Activated B cell treated with CpG ODN at 0.5 μM for 24 hours (primary cell): Measurements from ENCODE around the gene SPG21. TPM values are rescaled to one million over a fixed set of nuclear protein-coding genes. Genes with fewer than 3 reads are reported as not detected.

Experiments used
- ATAC-seq: fragments of 200-7000 bp; cut with Tn5 transposase; one replicate; pipeline ENCODE4 v1.10.0; 2021; ENCODE audit warnings: low read depth, mild to moderate bottlenecking, moderate library complexity
- CTCF ChIA-PET: fragments of 350-600 bp; sonication (Branson Sonifier 250); formaldehyde crosslinking; loops from one replicate; lab custom pipeline; 2021; ENCODE audit warnings: antibody characterized with exemption; lab: Charles Lee
- POLR2A ChIA-PET: fragments of 350-600 bp; sonication (Branson Sonifier 250); formaldehyde crosslinking; loops from one replicate; lab custom pipeline; 2021; ENCODE audit warnings: antibody characterized with exemption; lab: Charles Lee
- DNase-seq: peaks from one replicate; pipeline ENCODE4 v3.0.0; 2022
- H3K27ac Mint-ChIP-seq: one replicate; pipeline ENCODE4 v1.8.0; 2020; ENCODE audit warnings: mixed read lengths
- H3K27me3 Mint-ChIP-seq: one replicate; pipeline ENCODE4 v1.8.0; 2021; ENCODE audit warnings: mixed read lengths
- H3K36me3 Mint-ChIP-seq: one replicate; pipeline ENCODE4 v1.8.0; 2021; ENCODE audit warnings: low read depth, mixed read lengths
- H3K4me1 Mint-ChIP-seq: one replicate; pipeline ENCODE4 v1.8.0; 2021; ENCODE audit warnings: mixed read lengths
- H3K4me3 Mint-ChIP-seq: one replicate; pipeline ENCODE4 v1.8.0; 2020; ENCODE audit warnings: mild to moderate bottlenecking, mixed read lengths
- H3K9me3 Mint-ChIP-seq: one replicate; pipeline ENCODE4 v1.8.0; 2020; ENCODE audit warnings: mixed read lengths
- intact Hi-C: fragments of 100-400 bp; cut with micrococcal nuclease; formaldehyde crosslinking; loops from one replicate; pipeline ENCODE4 v1.15.1; 2024
- total RNA-seq: library from RNA; stranded (reverse); gene quantifications from 2 replicates; pipeline ENCODE4 v1.2.3, GENCODE V29; 2022
- TF ChIP-seq, protein P1 (sequence below): fragments of 200-600 bp; IDR thresholded peaks from one replicate; pipeline ENCODE4 v1.8.0; 2022; ENCODE audit warnings: antibody characterized with exemption, mild to moderate bottlenecking

SPG21 gene
- total RNA-seq, 1 donor from 2014 or later: 75.7 TPM

DNA sequence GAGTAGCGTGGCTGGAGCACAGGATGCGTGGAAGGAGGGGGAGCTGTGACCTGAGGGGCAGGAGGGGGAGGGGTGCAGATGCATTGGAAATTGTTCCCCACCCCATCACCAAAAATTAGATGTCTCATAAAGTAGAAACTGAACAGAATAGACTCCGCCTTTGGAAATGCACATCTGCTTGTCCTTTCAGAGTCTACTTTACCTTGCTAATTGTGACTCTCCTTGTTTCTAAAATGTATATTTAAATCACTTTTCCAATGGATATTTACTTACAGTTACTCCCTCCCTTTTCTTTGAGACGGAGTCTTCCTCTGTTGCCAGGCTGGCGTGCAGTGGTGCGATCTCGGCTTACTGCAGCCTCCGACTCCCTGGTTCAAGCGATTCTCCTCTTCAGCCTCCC lies 30.6 kb downstream of the SPG21 start:
- no peak overlapping the region for H3K27ac Mint-ChIP-seq
- no peak for DNase-seq
- peaks cover 80% of the 10 kb centered on the region for H3K36me3 Mint-ChIP-seq
- TF ChIP-seq, protein P1, sequence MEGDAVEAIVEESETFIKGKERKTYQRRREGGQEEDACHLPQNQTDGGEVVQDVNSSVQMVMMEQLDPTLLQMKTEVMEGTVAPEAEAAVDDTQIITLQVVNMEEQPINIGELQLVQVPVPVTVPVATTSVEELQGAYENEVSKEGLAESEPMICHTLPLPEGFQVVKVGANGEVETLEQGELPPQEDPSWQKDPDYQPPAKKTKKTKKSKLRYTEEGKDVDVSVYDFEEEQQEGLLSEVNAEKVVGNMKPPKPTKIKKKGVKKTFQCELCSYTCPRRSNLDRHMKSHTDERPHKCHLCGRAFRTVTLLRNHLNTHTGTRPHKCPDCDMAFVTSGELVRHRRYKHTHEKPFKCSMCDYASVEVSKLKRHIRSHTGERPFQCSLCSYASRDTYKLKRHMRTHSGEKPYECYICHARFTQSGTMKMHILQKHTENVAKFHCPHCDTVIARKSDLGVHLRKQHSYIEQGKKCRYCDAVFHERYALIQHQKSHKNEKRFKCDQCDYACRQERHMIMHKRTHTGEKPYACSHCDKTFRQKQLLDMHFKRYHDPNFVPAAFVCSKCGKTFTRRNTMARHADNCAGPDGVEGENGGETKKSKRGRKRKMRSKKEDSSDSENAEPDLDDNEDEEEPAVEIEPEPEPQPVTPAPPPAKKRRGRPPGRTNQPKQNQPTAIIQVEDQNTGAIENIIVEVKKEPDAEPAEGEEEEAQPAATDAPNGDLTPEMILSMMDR: no peak
- no peak for ATAC-seq
- ChIA-PET POLR2A (interaction anchor here (0.7 kb wide), 1 partner anchor 356 kb away, joined by 5 read pairs; no protein-coding TSS in a partner anchor), CTCF (no interaction called here)
- no peak overlapping the region for H3K4me3 Mint-ChIP-seq
- peaks cover 9% of the 10 kb centered on the region for H3K4me1 Mint-ChIP-seq
- H3K27me3 Mint-ChIP-seq: no peaks in the 10 kb centered on the region
- H3K9me3 Mint-ChIP-seq: peaks cover 5% of the 10 kb centered on the region
- intact Hi-C loops: no loop called here

DNA sequence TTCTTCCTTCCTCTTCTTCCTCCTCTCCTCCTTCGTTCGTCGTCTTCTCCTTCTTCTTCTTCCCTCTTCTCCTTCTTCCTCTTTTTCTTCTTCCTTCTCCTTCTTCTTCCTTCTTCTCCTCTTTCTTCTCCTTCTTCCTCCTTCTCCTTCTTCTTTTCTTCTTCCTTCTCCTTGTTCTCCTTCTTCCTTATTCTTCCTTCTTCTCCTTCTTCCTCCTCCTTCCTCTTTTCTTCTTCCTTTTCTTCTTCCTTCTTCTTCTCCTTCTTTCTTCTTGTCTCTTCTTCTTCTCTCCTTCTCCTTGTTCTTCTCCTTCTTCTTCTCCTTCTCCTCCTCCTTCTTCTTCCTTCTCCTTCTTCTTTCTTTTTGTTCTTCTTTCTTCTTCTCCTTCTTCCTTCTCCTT lies 35.3 kb downstream of the SPG21 start:
- DNase-seq (no peak), ATAC-seq (no peak)
- peaks cover 5% of the 10 kb centered on the region for H3K9me3 Mint-ChIP-seq
- H3K4me1 Mint-ChIP-seq: peaks cover 40% of the 10 kb centered on the region
- CTCF ChIA-PET: no interaction called here
- POLR2A ChIA-PET: no interaction called here
- H3K4me3 Mint-ChIP-seq: no peak overlapping the region
- peak overlapping the region; percentile 59 for H3K27ac Mint-ChIP-seq
- no peaks in the 10 kb centered on the region for H3K27me3 Mint-ChIP-seq
- peaks cover 34% of the 10 kb centered on the region for H3K36me3 Mint-ChIP-seq
- intact Hi-C loops: no loop called here
- TF ChIP-seq, protein P1: no peak

DNA sequence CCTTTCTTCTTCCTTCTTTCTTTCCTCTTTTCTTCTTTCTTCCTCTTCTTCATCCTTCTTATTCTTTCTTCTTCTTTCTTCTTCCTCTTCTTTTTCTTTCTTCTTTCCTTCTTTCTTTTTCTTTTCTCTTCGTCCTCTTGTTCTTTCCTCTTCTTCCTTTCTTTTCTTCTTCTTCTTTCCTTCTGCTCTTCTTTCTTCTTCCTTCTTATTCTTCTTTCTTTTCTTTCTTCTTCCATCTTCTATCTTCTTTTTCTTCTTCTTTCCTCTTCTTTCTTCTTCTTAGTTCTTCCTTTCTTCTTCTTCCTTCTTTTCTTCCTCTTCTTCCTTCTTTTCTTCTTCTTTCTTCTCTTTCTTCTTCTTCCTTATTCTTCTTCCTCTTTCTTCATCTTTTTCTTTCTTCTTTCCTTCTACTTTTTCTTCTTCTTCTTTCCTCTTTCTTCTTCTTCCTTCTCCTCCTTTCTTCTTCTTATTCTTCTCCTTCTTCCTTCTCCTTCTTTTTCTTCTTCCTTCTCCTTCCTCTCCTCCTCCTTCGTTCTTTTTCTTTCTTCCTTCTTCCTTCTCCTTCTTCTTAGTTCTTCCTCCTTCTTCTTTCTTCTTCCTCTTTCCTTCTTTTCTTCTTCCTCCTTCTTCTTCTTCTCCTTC lies 37.8 kb downstream of the SPG21 start:
- no peak for ATAC-seq
- ChIA-PET CTCF (no interaction called here), POLR2A (no interaction called here)
- no peak for DNase-seq
- Mint-ChIP-seq H3K4me3 (no peak overlapping the region), H3K9me3 (peaks cover 5% of the 10 kb centered on the region), H3K27me3 (no peaks in the 10 kb centered on the region), H3K27ac (peak overlapping the region; percentile 59), H3K36me3 (peaks cover 16% of the 10 kb centered on the region), H3K4me1 (peaks cover 40% of the 10 kb centered on the region)
- TF ChIP-seq, protein P1: no peak
- intact Hi-C loops: no loop called here

DNA sequence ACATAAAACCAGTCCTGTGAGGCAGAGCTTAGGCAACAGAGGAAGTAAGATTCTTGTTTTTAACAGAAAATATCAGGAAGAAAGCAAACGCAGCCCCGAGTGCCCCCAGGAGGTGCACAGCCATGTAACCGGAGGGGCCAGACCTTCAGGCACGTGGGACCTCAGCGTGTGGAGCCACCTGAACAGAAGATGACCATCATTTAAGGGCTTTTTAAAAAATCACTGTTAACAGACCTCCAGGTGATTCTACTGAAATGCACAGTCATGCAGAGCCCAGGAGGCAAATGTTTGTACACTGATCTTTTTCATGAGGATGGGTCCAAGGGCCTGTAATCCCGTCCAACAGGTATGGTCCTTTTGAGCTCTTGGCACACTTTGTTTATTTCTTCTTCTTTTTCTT lies 38.8 kb downstream of the SPG21 start:
- Mint-ChIP-seq H3K4me3 (no peak overlapping the region), H3K4me1 (peaks cover 40% of the 10 kb centered on the region), H3K9me3 (peaks cover 5% of the 10 kb centered on the region), H3K27me3 (no peaks in the 10 kb centered on the region), H3K27ac (peak overlapping the region; percentile 56), H3K36me3 (peaks cover 8% of the 10 kb centered on the region)
- POLR2A ChIA-PET: interaction anchor here (0.6 kb wide), 1 partner anchor 33 kb away, joined by 3 read pairs; no protein-coding TSS in a partner anchor
- TF ChIP-seq, protein P1: no peak
- CTCF ChIA-PET: no interaction called here
- intact Hi-C loops: no loop called here
- DNase-seq (no peak), ATAC-seq (no peak)

DNA sequence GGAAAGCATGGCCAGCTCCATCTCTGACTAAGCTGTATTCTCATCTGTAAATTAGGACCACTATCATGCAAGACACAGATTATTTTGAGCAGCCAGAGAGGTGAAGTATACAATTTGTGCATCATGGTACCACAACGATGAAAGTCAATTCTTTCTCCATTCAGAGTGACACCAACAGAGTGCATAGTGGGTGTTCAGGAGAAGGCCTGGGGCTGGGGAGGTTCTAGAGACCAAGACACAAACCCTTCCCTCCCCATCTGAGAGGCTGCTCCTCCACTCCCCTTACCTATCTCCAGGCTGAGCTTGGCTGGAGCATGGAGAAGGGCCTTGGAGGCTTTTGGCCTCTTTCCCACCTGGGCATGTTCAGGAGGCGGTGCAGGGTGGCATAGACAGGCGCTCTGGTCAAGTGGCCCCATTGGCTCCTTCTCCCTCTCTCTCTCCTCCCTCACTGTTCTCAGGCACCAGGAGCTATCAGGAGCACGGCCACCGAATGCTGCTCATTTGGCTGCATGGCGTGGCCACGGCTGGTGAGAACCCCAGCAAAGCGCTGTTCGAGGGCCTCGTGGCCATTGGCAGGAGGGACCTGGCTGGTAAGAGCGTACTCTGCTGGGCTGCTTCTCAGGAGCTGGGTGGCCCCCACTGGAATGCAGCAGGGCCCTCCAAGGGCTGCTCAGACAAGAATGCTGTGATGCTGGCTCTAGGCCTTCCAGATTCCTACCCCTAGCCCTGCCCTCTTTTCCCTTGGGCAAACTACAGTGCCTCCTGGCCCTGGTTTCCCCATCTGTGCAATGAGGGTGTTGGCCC lies 40.1 kb downstream of the SPG21 start:
- Mint-ChIP-seq H3K27me3 (no peaks in the 10 kb centered on the region), H3K4me1 (peaks cover 36% of the 10 kb centered on the region), H3K9me3 (peaks cover 4% of the 10 kb centered on the region), H3K4me3 (no peak overlapping the region), H3K36me3 (no peaks in the 10 kb centered on the region), H3K27ac (no peak overlapping the region)
- ChIA-PET POLR2A (no interaction called here), CTCF (no interaction called here)
- DNase-seq: no peak
- intact Hi-C loops: no loop called here
- TF ChIP-seq, protein P1: no peak
- ATAC-seq: no peak
